ENCODE measurements around the gene MYL3.

Gene MYL3

DNA sequence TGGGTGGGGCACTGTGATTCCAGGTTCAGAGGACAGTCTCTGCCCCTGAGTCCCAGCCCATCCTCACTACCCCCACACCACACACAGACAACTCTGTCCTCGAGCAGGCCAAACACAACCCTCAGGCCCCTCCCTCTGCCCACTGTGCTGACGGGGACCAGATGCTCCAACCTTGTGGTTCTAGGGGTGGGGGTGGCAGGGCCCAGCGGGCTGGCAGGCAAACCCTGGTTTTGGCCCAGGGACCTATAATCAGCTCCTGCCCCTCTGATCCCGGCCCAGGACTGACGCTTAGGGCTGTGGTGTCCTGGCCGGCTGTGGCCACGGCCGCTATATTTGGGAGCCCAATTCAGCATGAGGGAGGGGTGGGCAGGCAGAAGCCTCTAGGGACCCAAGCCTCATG, 5.0 kb upstream of the MYL3 start:
- Mint-ChIP-seq H3K36me3 (ENCODE audit: low read depth) (no peaks in the 10 kb centered on the region), H3K9me3 (no peaks in the 10 kb centered on the region), H3K4me3 (no peak overlapping the region), H3K27ac (peak overlapping the region in 1 of 3 experiments; percentile 43), H3K27me3 (ENCODE audit: low read depth) (no peaks in the 10 kb centered on the region), H3K4me1 (peaks cover 62% of the 10 kb centered on the region)
- TF ChIP-seq, protein P1, sequence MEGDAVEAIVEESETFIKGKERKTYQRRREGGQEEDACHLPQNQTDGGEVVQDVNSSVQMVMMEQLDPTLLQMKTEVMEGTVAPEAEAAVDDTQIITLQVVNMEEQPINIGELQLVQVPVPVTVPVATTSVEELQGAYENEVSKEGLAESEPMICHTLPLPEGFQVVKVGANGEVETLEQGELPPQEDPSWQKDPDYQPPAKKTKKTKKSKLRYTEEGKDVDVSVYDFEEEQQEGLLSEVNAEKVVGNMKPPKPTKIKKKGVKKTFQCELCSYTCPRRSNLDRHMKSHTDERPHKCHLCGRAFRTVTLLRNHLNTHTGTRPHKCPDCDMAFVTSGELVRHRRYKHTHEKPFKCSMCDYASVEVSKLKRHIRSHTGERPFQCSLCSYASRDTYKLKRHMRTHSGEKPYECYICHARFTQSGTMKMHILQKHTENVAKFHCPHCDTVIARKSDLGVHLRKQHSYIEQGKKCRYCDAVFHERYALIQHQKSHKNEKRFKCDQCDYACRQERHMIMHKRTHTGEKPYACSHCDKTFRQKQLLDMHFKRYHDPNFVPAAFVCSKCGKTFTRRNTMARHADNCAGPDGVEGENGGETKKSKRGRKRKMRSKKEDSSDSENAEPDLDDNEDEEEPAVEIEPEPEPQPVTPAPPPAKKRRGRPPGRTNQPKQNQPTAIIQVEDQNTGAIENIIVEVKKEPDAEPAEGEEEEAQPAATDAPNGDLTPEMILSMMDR (IDR thresholded peaks at IDR 0.05; ENCODE audit: unreplicated experiment in 3 of 3), result no peak

DNA sequence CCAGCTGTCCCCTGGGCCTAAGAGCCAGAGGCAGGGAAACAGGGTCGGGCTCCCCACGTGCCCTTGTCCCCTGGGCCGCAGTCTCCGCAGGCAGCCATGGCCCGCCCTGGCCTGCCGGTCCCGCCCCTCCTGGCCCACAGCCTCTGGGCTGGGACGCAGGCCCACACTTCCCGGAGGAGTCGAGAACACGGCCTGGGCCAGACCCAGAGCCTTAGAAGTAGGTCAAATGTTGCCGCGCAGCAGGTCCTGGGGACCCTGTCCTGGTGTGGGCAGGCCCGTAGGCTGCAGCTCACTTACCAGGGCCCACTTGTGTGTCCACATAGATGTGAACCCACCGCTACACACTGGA, 4.3 kb upstream of the MYL3 start:
- TF ChIP-seq, protein P1 (IDR thresholded peaks at IDR 0.05; ENCODE audit: unreplicated experiment in 3 of 3), result no peak
- Mint-ChIP-seq H3K9me3 (no peaks in the 10 kb centered on the region), H3K27ac (peak overlapping the region in 1 of 3 experiments; percentile 43), H3K27me3 (ENCODE audit: low read depth) (no peaks in the 10 kb centered on the region), H3K4me3 (no peak overlapping the region), H3K4me1 (peaks cover 55% of the 10 kb centered on the region), H3K36me3 (ENCODE audit: low read depth) (no peaks in the 10 kb centered on the region)

DNA sequence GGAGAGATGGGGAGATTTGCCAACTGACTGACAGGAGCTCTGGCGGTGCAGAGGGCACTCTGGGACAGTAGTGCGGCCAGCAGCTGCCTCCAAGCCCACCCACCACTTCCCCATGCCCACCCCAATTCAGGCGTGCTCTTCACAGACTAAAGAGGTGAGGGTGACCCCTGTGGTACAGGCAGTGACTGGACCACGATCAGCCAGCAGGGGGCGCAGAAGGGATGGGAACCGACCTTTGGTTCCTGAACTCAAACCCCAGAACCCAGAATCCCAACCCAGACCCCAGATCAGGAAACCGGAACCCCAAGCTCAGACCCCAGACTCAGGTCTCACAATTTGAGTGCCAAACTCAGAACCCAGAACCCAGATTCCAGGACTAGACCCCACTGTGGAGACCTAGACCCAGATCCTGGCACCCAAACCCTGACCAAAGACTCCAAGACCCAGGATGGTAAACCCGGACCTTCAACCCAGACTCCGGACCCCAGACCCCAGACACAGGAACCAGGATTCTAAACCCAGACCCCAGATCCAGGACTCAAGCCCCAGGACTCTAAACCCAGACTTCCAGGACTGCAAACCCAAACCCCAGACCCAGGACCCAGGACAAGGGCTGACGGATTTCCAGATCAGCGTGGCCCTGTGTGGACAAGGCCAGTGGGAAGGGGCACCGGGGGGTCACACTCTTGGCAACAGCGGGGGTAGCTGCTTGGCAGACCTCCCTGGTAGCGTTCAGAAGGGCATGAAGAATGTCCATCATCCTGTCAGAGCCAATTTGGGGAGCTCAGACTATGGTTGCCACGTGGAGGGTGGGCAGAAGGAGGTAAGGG, 3.7 kb upstream of the MYL3 start:
- no peaks in the 10 kb centered on the region for H3K36me3 Mint-ChIP-seq (ENCODE audit: low read depth)
- peak overlapping the region; percentile 6 to 30 (median 12) for H3K27ac Mint-ChIP-seq
- H3K4me3 Mint-ChIP-seq, result peak overlapping the region in 1 of 3 experiments; percentile 41
- TF ChIP-seq, protein P1 (IDR thresholded peaks at IDR 0.05; ENCODE audit: unreplicated experiment in 3 of 3), result peak; percentile 77 to 81 (median 81)
- H3K27me3 Mint-ChIP-seq (ENCODE audit: low read depth), result no peaks in the 10 kb centered on the region
- no peaks in the 10 kb centered on the region for H3K9me3 Mint-ChIP-seq
- H3K4me1 Mint-ChIP-seq, result peaks cover 54% of the 10 kb centered on the region

DNA sequence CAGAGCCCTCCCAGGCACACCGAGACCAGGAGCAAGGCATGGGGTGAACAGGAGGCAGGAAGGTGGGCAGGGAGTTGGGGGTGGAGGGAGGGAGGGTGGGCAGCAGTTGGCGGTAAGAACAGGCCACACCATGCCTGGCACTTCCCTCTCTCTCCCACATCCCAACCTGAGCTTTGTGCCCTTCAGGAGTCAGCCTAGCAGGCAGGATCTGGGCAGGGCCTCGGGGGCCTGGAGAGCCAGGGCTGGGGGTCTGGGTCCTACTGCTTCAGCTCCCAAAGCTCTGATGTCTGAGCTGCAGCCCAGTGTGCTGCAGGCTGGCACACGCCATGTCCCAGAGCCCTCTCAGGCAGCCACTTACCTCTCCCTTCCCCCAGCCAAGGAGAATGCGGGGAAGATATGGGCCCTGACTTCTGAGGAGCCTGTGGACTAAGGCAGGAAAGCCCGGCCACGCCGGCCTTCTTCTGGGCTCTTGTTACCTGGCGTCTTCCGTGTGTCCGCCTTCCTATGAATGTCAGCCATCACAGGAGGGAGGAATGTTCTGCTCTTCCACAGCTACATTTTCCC, 2.9 kb upstream of the MYL3 start:
- peak overlapping the region; percentile 6 to 30 (median 12) for H3K27ac Mint-ChIP-seq
- no peak overlapping the region for H3K4me3 Mint-ChIP-seq
- H3K9me3 Mint-ChIP-seq, result no peaks in the 10 kb centered on the region
- H3K36me3 Mint-ChIP-seq (ENCODE audit: low read depth), result no peaks in the 10 kb centered on the region
- no peaks in the 10 kb centered on the region for H3K27me3 Mint-ChIP-seq (ENCODE audit: low read depth)
- peaks cover 47% of the 10 kb centered on the region for H3K4me1 Mint-ChIP-seq
- TF ChIP-seq, protein P1 (IDR thresholded peaks at IDR 0.05; ENCODE audit: unreplicated experiment in 3 of 3), result no peak

DNA sequence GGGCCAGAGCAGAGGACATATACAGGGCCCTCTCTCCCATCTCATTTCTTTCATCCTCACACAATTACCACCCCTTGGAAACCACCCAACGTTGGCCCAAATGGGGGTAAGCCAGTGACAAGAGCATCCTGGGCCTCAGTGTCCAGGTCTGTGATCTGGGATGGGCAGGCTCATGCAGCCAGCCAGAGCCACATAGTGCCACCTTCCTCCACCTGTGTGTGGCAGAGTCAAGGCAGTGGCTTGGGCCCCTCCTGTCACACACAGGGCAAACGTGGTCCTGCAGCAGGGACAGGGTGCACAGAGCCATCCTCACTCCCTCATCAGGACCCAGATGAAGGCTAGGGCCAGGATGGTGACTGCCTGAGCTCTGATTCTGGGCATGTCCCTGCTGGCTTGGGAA, 2.3 kb upstream of the MYL3 start:
- no peaks in the 10 kb centered on the region for H3K36me3 Mint-ChIP-seq (ENCODE audit: low read depth)
- TF ChIP-seq, protein P1 (IDR thresholded peaks at IDR 0.05; ENCODE audit: unreplicated experiment in 3 of 3), result no peak
- H3K27me3 Mint-ChIP-seq (ENCODE audit: low read depth), result no peaks in the 10 kb centered on the region
- H3K9me3 Mint-ChIP-seq, result no peaks in the 10 kb centered on the region
- H3K4me1 Mint-ChIP-seq, result peaks cover 42% of the 10 kb centered on the region
- no peak overlapping the region for H3K27ac Mint-ChIP-seq
- no peak overlapping the region for H3K4me3 Mint-ChIP-seq
